GM21423 (cell line): ENCODE results near the gene CEACAM1.
"Not testable (repeated sequence)": the region's sequence is repeated elsewhere in the genome, so short reads cannot be mapped to it uniquely, and the experiment has no call there.

ENCODE experiments used
- ATAC-seq: cut with Tn5 transposase; IDR thresholded peaks from one replicate; pipeline ENCODE4 v1.9.1; 2021; ENCODE audit warnings: mild to moderate bottlenecking, moderate library complexity; ENCODE audit not compliant: unreplicated experiment

The CEACAM1 gene

DNA sequence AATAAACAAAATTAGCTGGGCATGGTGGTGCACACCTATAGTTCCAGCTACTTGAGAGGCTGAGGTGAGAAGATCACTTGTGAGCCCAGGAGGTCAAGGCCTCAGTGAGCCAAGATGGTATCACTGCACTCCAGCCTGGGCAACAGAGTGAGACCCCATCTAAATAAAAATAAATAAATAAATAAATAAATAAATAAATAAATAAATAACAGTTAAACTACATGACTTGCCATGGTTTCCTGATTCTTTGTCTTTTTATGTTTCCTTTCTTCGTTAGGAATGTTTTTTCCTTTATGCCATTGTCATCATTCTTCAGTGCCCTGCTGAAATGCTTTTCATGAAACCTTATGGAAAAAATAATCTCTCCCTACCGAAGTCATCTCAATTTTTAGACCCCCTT is 50.3 kb downstream of the CEACAM1 start:
- ATAC-seq: no peak

DNA sequence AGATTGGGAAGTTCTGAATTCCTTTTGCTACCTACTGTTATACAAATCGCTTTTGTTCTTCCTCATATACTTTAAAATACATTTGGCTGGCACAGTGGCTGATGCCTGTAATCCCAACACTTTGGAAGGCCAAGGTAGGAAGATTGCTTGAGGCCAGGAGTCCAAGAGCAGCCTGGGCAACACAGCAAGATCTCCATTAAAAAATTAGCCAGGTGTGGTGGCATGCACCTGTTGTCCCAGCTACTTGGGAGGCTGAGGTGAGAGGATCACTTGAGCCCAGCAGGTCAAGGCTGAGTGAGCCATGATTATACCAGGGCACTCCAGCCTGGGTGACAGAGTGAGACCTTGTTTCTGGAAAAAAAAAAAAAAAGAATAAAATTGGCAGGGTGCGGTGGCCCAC is 51.2 kb downstream of the CEACAM1 start:
- ATAC-seq: no peak

DNA sequence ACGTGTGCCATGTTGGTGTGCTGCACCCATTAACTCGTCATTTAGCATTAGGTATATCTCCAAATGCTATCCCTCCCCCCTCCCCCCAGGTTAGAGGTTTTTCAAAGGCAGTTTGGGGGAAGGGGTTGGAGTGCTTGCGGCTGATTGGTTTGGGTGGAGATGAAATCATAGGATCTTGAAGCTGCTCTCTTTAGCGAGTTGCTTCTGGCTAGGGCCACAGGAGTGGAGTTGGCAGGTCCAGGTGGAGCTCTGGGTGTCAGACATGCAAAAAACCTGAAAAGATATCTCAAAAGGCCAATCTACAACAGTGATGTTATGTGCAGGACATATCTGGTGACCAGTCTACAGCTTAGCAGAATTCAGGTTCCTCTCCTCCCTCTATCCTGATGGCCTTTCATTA is 52.9 kb downstream of the CEACAM1 start:
- no peak for ATAC-seq

DNA sequence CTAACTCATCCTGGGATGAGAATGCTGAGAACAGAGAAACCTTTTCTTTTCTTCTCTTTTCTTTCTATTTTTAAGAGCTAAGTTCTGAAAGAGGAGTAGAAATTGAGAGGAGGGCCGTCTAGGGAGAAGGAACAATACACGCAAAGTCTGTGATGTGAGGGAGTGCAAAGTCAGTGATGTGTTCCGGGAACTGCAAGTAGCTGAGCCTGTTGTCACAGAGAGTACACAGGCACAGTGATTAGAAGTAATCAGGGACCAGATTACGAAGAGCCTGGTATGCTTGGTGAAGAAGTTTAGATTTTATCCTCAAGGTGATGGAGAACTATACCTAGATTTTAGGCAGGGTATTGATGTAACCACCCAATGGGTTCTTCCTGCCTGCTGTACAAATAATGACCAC is 53.5 kb downstream of the CEACAM1 start:
- no peak for ATAC-seq

DNA sequence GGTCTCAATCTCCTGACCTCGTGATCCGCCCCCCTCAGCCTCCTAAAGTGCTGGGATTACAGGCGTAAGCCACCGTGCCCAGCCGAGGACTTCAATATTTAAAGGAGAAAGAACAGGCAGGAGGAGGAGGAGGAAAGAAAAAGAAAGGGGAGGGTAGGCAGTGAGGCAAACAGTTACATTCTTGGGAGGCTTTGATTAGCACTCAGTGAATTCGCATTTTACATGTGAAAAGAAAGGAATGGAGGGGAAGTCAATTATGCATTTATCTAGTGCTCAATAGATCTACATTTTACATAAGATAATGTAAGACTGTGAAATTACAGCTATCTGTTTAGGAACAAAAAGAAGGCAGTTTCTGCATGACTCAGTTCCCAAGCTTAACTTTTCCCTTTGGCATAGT is 54.6 kb downstream of the CEACAM1 start:
- ATAC-seq: no peak

DNA sequence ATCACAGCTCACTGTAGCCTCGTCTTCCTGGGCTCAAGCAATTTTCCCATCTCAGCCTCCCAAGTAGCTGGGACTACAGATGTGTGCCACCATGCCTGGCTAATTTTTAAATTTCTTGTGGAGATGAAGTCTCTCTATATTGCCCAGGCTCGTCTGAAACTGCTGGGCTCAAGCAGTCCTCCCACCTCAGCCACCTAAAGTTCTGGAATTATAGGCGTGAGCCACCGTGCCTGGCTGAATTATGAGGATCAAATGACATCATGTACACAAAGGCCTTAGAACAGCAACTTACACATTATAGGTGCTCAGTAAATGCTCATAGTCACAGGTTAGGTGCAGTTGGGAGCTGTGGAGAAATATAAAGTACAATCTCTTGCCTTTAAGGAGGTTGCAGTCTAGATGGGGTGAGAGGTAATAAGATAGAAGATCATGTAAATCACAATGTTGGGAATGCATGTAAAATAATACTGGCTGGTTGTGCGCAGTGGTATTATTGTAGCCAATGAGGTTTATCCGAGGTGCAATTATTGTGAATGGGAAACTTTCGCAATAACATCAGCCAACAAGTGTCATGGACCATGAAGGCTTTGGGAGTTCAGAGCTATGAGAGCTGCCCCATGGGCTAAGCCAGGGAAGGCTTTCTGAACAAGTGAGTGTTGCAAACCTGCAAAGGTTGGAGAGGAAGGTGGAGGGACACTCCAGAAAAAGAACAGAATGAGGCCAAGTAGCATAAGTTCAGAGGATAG is 55.7 kb downstream of the CEACAM1 start:
- no peak for ATAC-seq

DNA sequence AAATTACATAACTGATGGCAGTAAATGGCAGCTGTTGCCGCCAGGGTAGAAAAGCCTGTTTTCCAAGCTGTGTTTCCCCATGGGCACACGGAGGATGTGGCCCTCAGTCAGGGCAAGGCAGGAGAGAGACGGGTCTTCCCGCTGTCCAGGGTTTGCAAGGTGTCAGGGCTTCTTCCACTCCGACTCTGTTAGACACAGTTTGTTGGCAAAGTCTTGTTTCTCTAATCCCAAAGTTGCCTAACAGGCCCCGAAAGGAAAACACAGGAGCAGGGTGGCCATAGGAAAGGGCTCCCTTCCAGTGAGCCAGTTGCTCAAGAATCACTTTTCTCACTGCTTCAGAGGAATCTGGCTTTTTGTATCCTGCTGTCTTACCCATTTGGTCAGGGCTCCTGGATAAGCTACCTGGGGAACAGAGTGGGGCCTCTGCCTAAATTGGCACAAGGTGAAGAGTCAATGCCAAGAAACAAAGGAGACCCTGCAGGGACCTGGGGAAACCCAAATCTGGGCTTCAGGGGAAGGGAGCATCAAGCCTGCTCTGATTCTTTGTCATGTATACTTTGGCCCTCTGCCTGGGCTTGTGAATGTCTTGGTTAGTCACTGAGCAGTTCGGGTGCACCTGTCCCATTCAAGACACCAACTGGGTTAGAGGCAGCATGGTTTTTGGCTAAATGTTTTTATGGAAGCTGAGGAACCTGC is 56.6 kb downstream of the CEACAM1 start:
- no peak for ATAC-seq

DNA sequence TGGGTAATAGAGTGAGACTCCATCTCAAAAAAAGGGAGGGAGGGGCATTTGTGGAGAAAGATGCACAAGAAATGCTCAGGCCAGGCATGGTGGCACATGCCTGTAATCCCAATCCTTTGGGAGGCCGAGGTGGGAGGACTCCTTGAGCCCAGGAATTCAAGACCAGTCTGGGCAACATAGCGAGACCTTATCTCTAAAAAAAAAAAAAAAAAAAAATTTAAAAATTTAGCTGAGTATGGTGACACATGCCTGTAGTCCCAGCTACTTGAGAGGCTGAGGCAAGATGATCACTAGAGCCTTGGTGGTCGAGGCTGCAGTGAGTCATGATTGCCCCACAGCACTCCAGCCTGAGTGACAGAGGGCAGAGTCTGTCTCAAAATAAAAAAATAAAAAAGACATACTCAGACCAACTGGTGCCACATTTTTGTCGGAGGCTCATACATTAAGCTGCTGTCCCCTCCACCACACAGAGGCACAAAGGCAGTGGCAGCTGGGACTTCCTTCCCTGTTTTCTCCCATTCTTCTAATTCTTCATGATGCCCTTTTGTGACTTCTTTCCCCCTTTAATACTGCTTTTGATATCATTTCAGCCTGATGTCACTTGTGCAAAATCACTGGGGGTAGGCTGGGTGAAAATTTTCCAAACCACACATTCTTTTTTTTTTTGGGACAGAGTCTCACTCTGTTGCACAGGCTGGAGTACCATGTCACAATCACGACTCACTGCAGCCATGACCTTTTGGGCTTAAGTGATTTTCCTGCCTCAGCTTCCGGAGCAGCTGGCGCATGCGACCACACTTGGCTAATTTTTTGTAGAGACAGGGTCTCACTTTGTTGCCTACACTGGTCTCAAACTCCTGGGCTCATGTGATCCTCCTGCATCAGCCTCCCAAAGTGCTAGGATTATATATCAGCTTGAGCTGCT is 58.7 kb downstream of the CEACAM1 start:
- no peak for ATAC-seq

DNA sequence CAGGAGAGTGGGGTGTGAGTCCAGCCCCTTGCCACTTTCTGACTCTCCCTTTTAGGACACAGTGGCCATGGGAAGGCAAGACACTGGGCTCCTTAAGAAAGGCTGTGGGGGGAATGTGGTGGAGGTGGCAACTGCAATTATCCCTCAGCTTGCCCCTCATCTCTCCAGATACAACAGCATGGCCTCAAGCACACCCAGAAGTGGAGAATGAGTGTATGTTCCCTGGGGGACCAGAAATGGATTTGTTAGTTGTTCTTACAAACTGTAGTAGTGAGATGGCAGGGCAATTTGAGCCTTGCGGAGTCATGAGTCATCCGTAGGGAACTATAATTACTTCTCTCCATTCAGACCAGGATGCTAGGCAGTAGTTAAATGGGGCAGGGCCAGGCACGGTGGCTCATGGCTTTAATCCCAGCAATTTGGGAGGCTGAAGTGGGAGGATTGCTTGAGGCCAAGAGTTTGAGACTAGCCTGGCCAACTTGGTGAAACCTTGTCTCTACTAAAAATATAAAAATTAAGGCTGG is 59.9 kb downstream of the CEACAM1 start:
- no peak for ATAC-seq

DNA sequence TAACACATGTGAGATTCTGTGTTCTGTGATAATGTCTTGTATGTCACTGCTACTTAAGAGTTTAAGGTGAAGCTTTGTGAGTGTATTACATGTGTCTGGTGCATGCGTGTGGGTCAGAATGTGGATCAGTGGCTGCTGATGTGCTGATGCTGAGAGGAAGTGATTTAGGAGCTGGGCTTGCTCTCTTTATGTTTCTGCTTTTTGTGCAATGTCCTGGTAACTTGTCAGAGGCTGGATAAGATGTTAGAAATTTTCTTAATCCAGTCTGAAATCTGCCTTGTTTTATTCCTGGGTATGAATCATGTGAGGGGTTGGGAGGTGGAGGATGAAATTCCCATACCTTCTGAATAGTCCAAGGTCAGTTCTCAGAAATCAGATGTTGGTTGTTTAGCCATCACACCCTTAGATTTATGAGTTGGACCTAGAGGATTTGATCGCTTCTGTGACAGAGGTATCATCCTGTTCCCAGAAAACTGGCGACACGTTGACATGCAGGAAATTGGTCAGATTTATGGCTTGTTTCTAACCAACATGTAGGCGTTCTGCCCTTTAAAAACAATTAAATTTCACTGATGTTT is 61.0 kb downstream of the CEACAM1 start:
- ATAC-seq: no peak

DNA sequence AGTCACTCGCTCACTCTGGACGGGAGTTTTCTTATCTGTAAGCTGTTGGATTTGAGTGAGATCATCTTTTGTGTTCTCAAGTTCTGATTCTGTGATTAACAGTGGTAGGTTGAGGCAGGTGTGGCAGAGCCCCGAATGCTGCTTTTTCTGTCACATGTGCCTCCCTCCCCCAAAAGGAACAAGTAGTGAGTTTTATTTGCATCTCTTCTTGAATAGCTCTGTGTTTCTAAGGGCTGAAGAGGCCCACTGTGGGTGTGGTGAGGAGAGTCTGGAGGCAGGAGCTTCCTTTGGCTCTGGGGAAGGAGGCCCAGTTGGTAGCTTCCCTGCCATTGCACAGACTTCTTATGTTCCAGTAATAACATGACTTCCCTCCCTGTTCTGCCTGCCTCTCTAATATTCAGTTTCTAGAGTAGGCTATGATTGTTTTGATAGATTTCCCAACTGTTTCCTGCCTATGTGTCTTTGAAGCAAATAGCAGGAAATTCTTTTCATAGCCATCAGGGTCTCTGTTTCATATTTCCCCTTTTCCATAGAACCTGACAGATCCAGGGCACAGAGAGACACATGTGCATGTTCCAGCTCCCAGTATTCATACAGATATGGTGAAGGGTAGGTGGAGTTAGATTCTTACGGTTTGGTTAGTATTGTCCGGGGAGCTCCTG is 61.6 kb downstream of the CEACAM1 start:
- no peak for ATAC-seq

DNA sequence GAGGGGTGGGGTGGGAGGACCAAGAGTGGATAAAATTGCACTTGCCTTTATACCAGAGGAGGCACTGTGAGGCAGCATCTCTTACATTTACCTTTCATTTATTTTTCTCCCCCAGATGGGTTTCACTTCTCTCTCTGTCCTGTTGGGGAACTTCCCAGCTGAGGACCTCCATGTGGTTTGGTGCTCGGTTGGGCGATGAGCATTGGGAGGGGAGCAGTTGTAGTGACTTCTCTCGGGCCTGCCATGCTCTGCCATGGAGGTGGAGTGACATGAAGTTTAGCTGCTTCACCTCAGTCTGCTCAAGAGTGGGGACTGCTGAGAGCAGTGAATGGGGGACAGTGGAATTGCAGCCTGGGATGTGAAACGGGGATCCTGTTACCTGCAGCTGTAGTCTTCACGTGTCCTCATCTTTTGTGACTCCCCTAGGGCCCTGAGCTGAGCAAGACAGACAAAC is 62.4 kb downstream of the CEACAM1 start:
- ATAC-seq: peak; percentile 75

DNA sequence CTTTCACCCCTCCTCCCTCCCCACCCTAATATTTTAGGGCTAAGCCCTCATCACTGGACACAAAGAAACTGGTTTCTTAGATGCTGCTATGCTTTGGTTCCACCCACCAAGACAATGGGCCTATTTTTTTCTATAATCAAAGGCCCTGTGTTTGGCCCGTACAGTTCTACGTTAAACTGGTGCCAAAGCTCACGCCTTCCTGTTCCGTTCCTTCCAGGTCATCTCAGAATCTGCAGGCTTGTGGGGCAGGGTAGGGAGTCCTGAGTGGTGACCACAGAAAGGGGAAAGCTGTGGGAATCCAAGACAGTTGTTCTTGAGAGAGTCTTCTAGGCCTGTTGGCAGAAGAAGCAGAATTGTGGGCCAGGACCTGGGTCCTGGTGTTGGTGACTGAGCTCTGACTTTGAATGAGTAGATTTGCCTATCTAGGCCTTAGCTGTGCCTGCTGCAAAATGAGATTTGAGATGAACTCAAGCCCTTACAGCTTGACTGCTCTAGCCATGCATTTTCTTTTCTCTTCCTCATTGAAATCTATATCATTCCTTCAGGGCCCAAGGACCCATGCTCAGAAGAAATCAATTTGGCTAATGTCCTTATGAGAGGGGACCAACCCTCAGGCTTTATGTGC is 66.5 kb downstream of the CEACAM1 start:
- ATAC-seq: no peak

DNA sequence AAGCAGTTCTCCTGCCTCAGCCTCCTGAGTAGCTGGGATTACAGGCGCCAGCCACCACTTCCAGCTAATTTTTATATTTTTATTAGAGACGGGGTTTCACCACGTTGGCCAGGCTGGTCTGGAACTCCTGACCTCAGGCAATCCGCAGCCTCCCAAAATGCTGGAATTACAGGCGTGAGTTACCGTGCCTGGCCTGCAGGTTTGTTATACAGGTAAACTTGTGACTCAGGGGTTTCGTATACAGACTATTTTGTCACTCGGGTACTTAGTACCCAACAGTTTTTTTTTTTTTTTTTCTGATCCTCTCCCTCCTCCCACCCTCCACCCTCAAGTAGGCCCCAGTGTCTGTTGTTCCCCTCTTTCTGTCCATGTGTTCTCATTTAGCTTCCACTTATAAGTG is 67.0 kb downstream of the CEACAM1 start:
- ATAC-seq: not testable (repeated sequence)

DNA sequence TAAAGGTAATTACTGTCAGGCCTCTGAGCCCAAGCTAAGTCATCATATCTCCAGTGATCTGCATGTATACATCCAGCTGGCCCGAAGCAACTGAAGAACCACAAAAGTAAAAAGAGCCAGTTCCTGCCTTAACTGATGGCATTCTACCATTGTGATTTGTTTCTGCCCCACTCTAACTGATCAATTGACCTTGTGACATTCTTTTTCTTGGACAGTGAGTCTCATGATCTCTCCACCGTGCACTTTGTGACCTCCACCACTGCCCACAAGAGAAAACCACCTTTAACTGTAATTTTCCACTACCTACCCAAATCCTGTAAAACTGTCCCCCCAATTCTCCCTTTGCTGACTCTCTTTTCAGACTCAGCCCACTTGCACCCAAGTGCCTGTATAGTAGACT is 68.4 kb downstream of the CEACAM1 start:
- ATAC-seq: no peak
